Natural killer cell (primary cell): ENCODE results near the gene KIF5C. TPM values are rescaled to one million over a fixed set of nuclear protein-coding genes. Genes with fewer than 3 reads are reported as not detected.

Source experiments
- ATAC-seq, 3 donors: fragments of 150-1000 bp in 2 of 3; fragments of 200-7000 bp in 1 of 3; cut with Tn5 transposase; 1 replicate in 1 of 3; 2 replicates in 2 of 3; pipeline ENCODE4 v1.10.0; 2021; ENCODE audit warnings: mild to moderate bottlenecking in 2 of 3, moderate library complexity in 2 of 3
- DNase-seq, 2 donors: peaks; one replicate each; pipeline versions ENCODE4 v3.0.0 to v3.0.0-alpha.2; 2013 to 2021; ENCODE audit warnings: mixed read lengths in 1 of 2
- H3K27ac ChIP-seq: one replicate; pipeline ENCODE4 v1.5.1; 2013; ENCODE audit warnings: mild to moderate bottlenecking, low read length
- H3K27me3 ChIP-seq: one replicate; pipeline ENCODE4 v1.6.1; 2013; ENCODE audit warnings: low read length; ENCODE audit not compliant: control insufficient read depth, insufficient read depth
- H3K36me3 ChIP-seq: one replicate; pipeline ENCODE4 v1.6.1; 2013; ENCODE audit warnings: low read length; ENCODE audit not compliant: control insufficient read depth, insufficient read depth
- H3K4me1 ChIP-seq: one replicate; pipeline ENCODE4 v1.6.1; 2013; ENCODE audit warnings: low read length; ENCODE audit not compliant: control insufficient read depth, insufficient read depth
- H3K4me3 ChIP-seq: one replicate; pipeline ENCODE4 v1.5.1; 2013; ENCODE audit warnings: low read length
- H3K9me3 ChIP-seq: one replicate; pipeline ENCODE4 v1.6.1; 2013; ENCODE audit warnings: low read length; ENCODE audit not compliant: control insufficient read depth, insufficient read depth
- H3K27ac Mint-ChIP-seq, 2 donors: one replicate each; pipeline ENCODE4 v1.8.0; 2022; ENCODE audit warnings: mild to moderate bottlenecking in 2 of 2, mixed read lengths in 2 of 2, moderate library complexity in 1 of 2
- H3K27me3 Mint-ChIP-seq, 2 donors: one replicate each; pipeline ENCODE4 v1.8.0; 2022; ENCODE audit warnings: low read depth in 2 of 2, mixed read lengths in 2 of 2
- H3K36me3 Mint-ChIP-seq: one replicate; pipeline ENCODE4 v1.8.0; 2022; ENCODE audit warnings: mixed read lengths
- H3K4me1 Mint-ChIP-seq, 2 donors: one replicate each; pipeline ENCODE4 v1.8.0; 2022; ENCODE audit warnings: mixed read lengths in 2 of 2
- H3K4me3 Mint-ChIP-seq: one replicate; pipeline ENCODE4 v1.8.0; 2022; ENCODE audit warnings: mild to moderate bottlenecking, moderate library complexity, mixed read lengths
- H3K9me3 Mint-ChIP-seq, 2 donors: one replicate each; pipeline ENCODE4 v1.8.0; 2022; ENCODE audit warnings: mixed read lengths in 2 of 2
- CTCF ChIP-seq: fragments of 200-600 bp; IDR thresholded peaks from one replicate; pipeline ENCODE4 v1.8.0; 2022; ENCODE audit warnings: antibody characterized with exemption
- WGBS: methylation state at CpG from one replicate; pipeline ENCODE4 v1.1.7; 2013; ENCODE audit warnings: missing lambda C conversion rate; ENCODE audit not compliant: insufficient coverage; 5-methylcytosine and 5-hydroxymethylcytosine counted together
- intact Hi-C: fragments of 100-400 bp; cut with micrococcal nuclease; formaldehyde crosslinking; loops from one replicate; pipeline ENCODE4 v1.14.2; 2022
- total RNA-seq, 4 donors: library from RNA; stranded (reverse); fragments of 120-200 nt in 1 of 4; gene quantifications; one replicate each; pipeline versions ENCODE4 v1.2.3 to v1.2.4, GENCODE V29; 2013 to 2022

Gene KIF5C
- total RNA-seq, 3 donors from 2014 or later (not counting 1 experiment from before 2014, with no cell fraction given) = 0.42 to 2.7 (median 1.8) TPM

DNA sequence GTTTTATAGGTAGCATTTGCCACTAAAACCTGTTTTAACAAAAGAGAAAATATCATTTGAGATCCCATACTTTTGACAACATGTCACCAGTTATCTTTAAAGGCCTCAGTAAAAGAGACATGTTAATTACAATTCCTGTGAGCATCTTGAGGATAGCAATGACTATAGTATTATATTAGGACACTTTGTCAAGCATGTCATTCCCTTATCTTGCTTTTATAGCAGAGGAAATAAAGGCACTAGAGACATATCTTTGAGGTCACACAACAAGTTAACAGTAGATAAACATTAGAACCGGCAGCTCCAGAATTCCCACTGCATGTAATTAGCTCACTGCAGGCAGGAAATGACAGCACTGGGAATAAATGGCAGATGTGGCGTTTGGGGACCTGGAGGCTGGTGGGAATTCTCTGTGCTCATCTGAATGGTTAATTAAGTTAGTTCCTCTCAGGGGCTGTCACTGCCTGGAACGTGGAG is 189.4 kb downstream of the KIF5C start:
- no peak for ATAC-seq
- 82% methylated on average over 3 of the region's 3 CpGs for WGBS
- Histone ChIP-seq H3K27me3 (no peaks in the 10 kb centered on the region), H3K4me1 (no peaks in the 10 kb centered on the region), H3K27ac (no peak overlapping the region), H3K36me3 (no peaks in the 10 kb centered on the region), H3K4me3 (no peak overlapping the region), H3K9me3 (no peaks in the 10 kb centered on the region)
- DNase-seq = no peak
- H3K27ac Mint-ChIP-seq = no peak overlapping the region
- H3K4me1 Mint-ChIP-seq = peaks cover 0 to 4% of the 10 kb centered on the region in 2 donors
- H3K9me3 Mint-ChIP-seq = no peaks in the 10 kb centered on the region
- H3K27me3 Mint-ChIP-seq = peaks cover 0 to 5% of the 10 kb centered on the region in 2 donors
- H3K4me3 Mint-ChIP-seq = no peak overlapping the region
- intact Hi-C loops = no loop called here
- H3K36me3 Mint-ChIP-seq = no peaks in the 10 kb centered on the region
- TF ChIP-seq CTCF = no peak

- H3K27me3 ChIP-seq = no peaks in the 10 kb centered on the region
- ATAC-seq = no peak
- no peak for DNase-seq
- WGBS = 73% methylated on average over 4 of the region's 5 CpGs
- H3K4me1 Mint-ChIP-seq = peaks cover 0 to 6% of the 10 kb centered on the region in 2 donors
- H3K9me3 Mint-ChIP-seq = no peaks in the 10 kb centered on the region
- no peaks in the 10 kb centered on the region for H3K9me3 ChIP-seq
- H3K4me1 ChIP-seq = no peaks in the 10 kb centered on the region
- no peaks in the 10 kb centered on the region for H3K36me3 Mint-ChIP-seq
- intact Hi-C loops = no loop called here
- H3K27me3 Mint-ChIP-seq = peaks cover 0 to 5% of the 10 kb centered on the region in 2 donors
- H3K4me3 ChIP-seq = no peak overlapping the region
- no peak overlapping the region for H3K27ac ChIP-seq
- TF ChIP-seq CTCF = no peak
- no peak overlapping the region for H3K27ac Mint-ChIP-seq
- no peaks in the 10 kb centered on the region for H3K36me3 ChIP-seq
- no peak overlapping the region for H3K4me3 Mint-ChIP-seq
These were observed 190.0 kb downstream of the KIF5C start for GRCh38 chr2:149064856-149065630.

GRCh38 chr2:149068225-149068995 is 193.4 kb downstream of the KIF5C start:
- Mint-ChIP-seq H3K9me3 (no peaks in the 10 kb centered on the region), H3K27me3 (peaks cover 0 to 8% of the 10 kb centered on the region in 2 donors), H3K4me3 (no peak overlapping the region), H3K27ac (no peak overlapping the region), H3K36me3 (no peaks in the 10 kb centered on the region), H3K4me1 (peaks cover 0 to 6% of the 10 kb centered on the region in 2 donors)
- Histone ChIP-seq H3K9me3 (no peaks in the 10 kb centered on the region), H3K27me3 (no peaks in the 10 kb centered on the region), H3K27ac (no peak overlapping the region), H3K36me3 (no peaks in the 10 kb centered on the region), H3K4me1 (no peaks in the 10 kb centered on the region), H3K4me3 (no peak overlapping the region)
- DNase-seq (no peak), ATAC-seq (no peak)
- WGBS = 67% methylated on average over 5 of the region's 6 CpGs
- intact Hi-C loops = no loop called here
- TF ChIP-seq CTCF = no peak
